Activated naive CD8-positive, alpha-beta T cell treated with anti-CD3 and anti-CD28 coated beads, Interleukin-2, amount 10 ng/mL, durations not matched to agents 7 days and 5 days (primary cell): ENCODE data around the gene RUVBL1. TPM values are rescaled to one million over a fixed set of nuclear protein-coding genes. Genes with fewer than 3 reads are reported as not detected.

Experiments used
- ATAC-seq: fragments of 150-1000 bp; cut with Tn5 transposase; one replicate; pipeline ENCODE4 v1.10.0; 2021; ENCODE audit warnings: low read depth, moderate library complexity
- POLR2A ChIA-PET: fragments of 350-600 bp; sonication (Branson Sonifier 250); formaldehyde crosslinking; loops from one replicate; lab custom pipeline; 2021; ENCODE audit warnings: antibody characterized with exemption; lab: Charles Lee
- DNase-seq: peaks from one replicate; pipeline ENCODE4 v3.0.0; 2021
- H3K27ac Mint-ChIP-seq: one replicate; pipeline ENCODE4 v1.8.0; 2022; ENCODE audit warnings: mild to moderate bottlenecking, mixed read lengths
- H3K27me3 Mint-ChIP-seq: one replicate; pipeline ENCODE4 v1.8.0; 2022; ENCODE audit warnings: mild to moderate bottlenecking, moderate library complexity, mixed read lengths
- H3K36me3 Mint-ChIP-seq: one replicate; pipeline ENCODE4 v1.8.0; 2021; ENCODE audit warnings: mild to moderate bottlenecking, mixed read lengths
- H3K4me1 Mint-ChIP-seq: one replicate; pipeline ENCODE4 v1.8.0; 2021; ENCODE audit warnings: mixed read lengths
- H3K4me3 Mint-ChIP-seq: one replicate; pipeline ENCODE4 v1.8.0; 2022; ENCODE audit warnings: mild to moderate bottlenecking, moderate library complexity, mixed read lengths
- H3K9me3 Mint-ChIP-seq: one replicate; pipeline ENCODE4 v1.8.0; 2021; ENCODE audit warnings: mixed read lengths
- total RNA-seq, 2 experiments: library from RNA; stranded (reverse); gene quantifications; one replicate each; pipeline ENCODE4 v1.2.3, GENCODE V29; 2021

RUVBL1 gene
- total RNA-seq, 2 experiments from 2014 or later, result 37.0 to 37.2 TPM

DNA sequence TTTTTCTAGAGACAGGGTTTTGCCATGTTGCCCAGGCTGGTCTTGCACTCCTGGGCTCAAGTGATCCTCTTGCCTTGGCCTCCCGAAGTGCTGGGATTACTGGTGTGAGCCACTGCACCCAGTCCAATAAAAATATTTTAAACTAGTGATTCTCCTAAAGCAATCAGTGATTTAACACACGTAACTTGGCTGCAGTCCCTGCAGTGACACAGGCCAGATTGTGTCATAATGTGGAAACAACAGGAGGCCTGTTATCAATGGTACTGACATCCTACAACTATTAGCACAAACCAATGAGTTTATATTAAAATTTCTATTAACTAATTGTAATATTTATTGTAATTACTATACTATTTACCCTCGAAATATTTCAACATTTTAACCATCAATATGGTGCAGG, 73.0 kb downstream of the RUVBL1 start:
- no peaks in the 10 kb centered on the region for H3K9me3 Mint-ChIP-seq
- H3K36me3 Mint-ChIP-seq, result peaks cover 15% of the 10 kb centered on the region
- peaks cover 15% of the 10 kb centered on the region for H3K27me3 Mint-ChIP-seq
- POLR2A ChIA-PET, result interaction anchor here (3.3 kb wide), 1 partner anchor 73 kb away, joined by 14 read pairs; the partner anchor contains the start of gene RUVBL1
- no peak for ATAC-seq
- peaks cover 29% of the 10 kb centered on the region for H3K4me1 Mint-ChIP-seq
- no peak overlapping the region for H3K4me3 Mint-ChIP-seq
- H3K27ac Mint-ChIP-seq, result no peak overlapping the region
- DNase-seq, result no peak

DNA sequence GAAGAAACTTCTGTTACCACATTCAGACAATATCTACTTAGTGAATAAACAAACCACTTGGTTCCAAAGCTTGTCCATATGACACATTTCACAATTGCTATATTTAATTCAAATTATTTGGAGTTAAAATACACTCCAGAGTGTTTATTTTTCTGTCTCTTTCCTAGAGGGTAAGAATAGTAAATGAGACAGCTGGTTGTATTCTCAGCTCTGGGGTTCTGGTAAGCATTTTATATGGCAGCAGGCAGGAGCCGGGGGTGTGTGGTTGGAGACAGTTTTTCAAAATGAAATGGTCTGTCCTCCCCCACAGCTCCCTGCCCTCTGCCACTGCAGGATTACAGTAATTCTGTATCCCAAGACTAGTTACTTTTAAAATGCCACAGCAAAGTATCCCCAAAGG, 82.3 kb downstream of the RUVBL1 start:
- Mint-ChIP-seq H3K27me3 (peaks cover 37% of the 10 kb centered on the region), H3K4me1 (no peaks in the 10 kb centered on the region), H3K9me3 (no peaks in the 10 kb centered on the region), H3K4me3 (no peak overlapping the region), H3K27ac (no peak overlapping the region), H3K36me3 (no peaks in the 10 kb centered on the region)
- ATAC-seq (no peak), DNase-seq (no peak)
- POLR2A ChIA-PET, result no interaction called here

DNA sequence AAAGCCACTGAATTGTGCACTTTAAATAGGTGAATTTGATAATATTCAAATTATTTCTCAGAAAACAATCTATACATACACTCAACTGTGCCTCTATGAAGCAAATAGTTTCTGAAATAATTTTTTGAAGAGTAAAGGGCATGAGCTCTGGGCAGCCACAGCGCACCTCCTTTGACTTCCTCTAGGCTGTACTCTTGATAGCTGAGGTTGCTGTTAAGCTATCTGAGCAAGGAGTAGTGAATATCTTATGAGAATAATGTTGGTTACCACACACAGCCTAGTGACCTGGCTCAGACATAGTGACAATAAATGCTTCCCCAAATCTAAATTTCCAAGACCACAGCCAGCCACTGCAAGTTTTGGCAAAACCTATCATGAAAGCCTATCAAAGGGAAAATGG, 83.0 kb downstream of the RUVBL1 start:
- peaks cover 34% of the 10 kb centered on the region for H3K27me3 Mint-ChIP-seq
- no peak overlapping the region for H3K27ac Mint-ChIP-seq
- DNase-seq (no peak), ATAC-seq (no peak)
- POLR2A ChIA-PET, result no interaction called here
- H3K9me3 Mint-ChIP-seq, result no peaks in the 10 kb centered on the region
- no peaks in the 10 kb centered on the region for H3K4me1 Mint-ChIP-seq
- H3K4me3 Mint-ChIP-seq, result no peak overlapping the region
- no peaks in the 10 kb centered on the region for H3K36me3 Mint-ChIP-seq

GRCh38 chr3:128040041-128040440, 83.6 kb downstream of the RUVBL1 start:
- no peaks in the 10 kb centered on the region for H3K36me3 Mint-ChIP-seq
- ATAC-seq (no peak), DNase-seq (no peak)
- no peaks in the 10 kb centered on the region for H3K9me3 Mint-ChIP-seq
- H3K4me3 Mint-ChIP-seq, result no peak overlapping the region
- peaks cover 33% of the 10 kb centered on the region for H3K27me3 Mint-ChIP-seq
- POLR2A ChIA-PET, result no interaction called here
- H3K27ac Mint-ChIP-seq, result no peak overlapping the region
- H3K4me1 Mint-ChIP-seq, result no peaks in the 10 kb centered on the region

DNA sequence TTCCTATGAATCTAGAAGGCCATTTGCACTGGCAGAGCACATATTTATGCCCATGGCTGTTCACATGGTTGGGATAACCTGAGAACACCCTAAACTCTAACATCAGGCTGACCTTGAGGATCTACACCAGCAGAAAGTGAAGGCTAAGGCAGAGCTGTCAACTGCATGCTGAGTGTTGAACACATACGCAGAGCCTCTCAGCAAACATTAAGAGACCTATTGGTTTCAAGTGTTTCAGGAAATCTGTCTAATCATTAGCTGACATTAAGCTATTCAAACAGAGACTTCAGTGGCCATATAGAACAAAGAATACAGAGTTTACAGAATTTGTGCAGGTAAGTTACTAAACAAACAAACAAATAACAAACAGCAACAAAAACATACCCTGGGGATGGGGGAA, 87.5 kb downstream of the RUVBL1 start:
- DNase-seq (no peak), ATAC-seq (no peak)
- Mint-ChIP-seq H3K27ac (no peak overlapping the region), H3K36me3 (no peaks in the 10 kb centered on the region), H3K4me1 (no peaks in the 10 kb centered on the region), H3K9me3 (no peaks in the 10 kb centered on the region), H3K4me3 (no peak overlapping the region), H3K27me3 (peaks cover 25% of the 10 kb centered on the region)
- POLR2A ChIA-PET, result no interaction called here

GRCh38 chr3:128033102-128033501, 90.5 kb downstream of the RUVBL1 start:
- no peak for DNase-seq
- no peak overlapping the region for H3K4me3 Mint-ChIP-seq
- ATAC-seq, result no peak

More at GRCh38 chr3:128033102-128033501, 90.5 kb downstream of the RUVBL1 start:
- H3K27ac Mint-ChIP-seq, result no peak overlapping the region
- POLR2A ChIA-PET, result no interaction called here
- peaks cover 8% of the 10 kb centered on the region for H3K27me3 Mint-ChIP-seq
- no peaks in the 10 kb centered on the region for H3K36me3 Mint-ChIP-seq
- no peaks in the 10 kb centered on the region for H3K4me1 Mint-ChIP-seq
- no peaks in the 10 kb centered on the region for H3K9me3 Mint-ChIP-seq

Other genes with a start within 250 kb of the RUVBL1 start
- not detected for gene KBTBD12, start 208.6 kb downstream of the RUVBL1 start, total RNA-seq
- gene SEC61A1, start 71.4 kb downstream of the RUVBL1 start, total RNA-seq, result 100 to 1,000 TPM; 119 to 126 TPM
- 10 to 100 TPM; 22.1 to 22.7 TPM for gene EEFSEC, start 29.7 kb upstream of the RUVBL1 start, total RNA-seq